PC-9 (cell line): Measurements from ENCODE around the gene PATJ. TPM values are rescaled to one million over a fixed set of nuclear protein-coding genes. Genes with fewer than 3 reads are reported as not detected.

Experiments used
- BruUV-seq: library from RNA; stranded (reverse); fragments of 400-500 nt; replicated peaks from 2 replicates; lab custom pipeline; 2021; lab: Mats Ljungman, UMichigan
- CTCF ChIA-PET: fragments of 300-600 bp; sonication (Branson Sonifier 250); formaldehyde crosslinking; loops from one replicate; lab custom pipeline; 2022; ENCODE audit warnings: antibody characterized with exemption; lab: Charles Lee
- POLR2A ChIA-PET: fragments of 300-600 bp; sonication (Branson Sonifier 250); formaldehyde crosslinking; loops from one replicate; lab custom pipeline; 2022; ENCODE audit warnings: antibody characterized with exemption; ENCODE audit not compliant: unreplicated experiment; lab: Charles Lee
- DNase-seq, 2 experiments: peaks; one replicate each; pipeline versions ENCODE4 v3.0.0 to v3.0.0-alpha.2; 2015 to 2022; ENCODE audit warnings: mixed read lengths in 1 of 2
- H2AFZ ChIP-seq: fragments of 200-600 bp; sonication (generic); 2 replicates; pipeline ENCODE4 v1.8.1; 2017; ENCODE audit warnings: antibody characterized with exemption
- H3F3A ChIP-seq: fragments of 200-600 bp; sonication (generic); 2 replicates; pipeline ENCODE4 v1.8.1; 2017; ENCODE audit warnings: antibody characterized with exemption, mild to moderate bottlenecking, low read depth; ENCODE audit not compliant: insufficient read depth
- H3K27ac ChIP-seq: fragments of 200-600 bp; sonication (generic); 2 replicates; pipeline ENCODE4 v1.6.1; 2016; ENCODE audit warnings: mixed run types
- H3K27me3 ChIP-seq: fragments of 200-600 bp; sonication (generic); 2 replicates; pipeline ENCODE4 v1.6.1; 2016; ENCODE audit warnings: low read depth, mixed run types; ENCODE audit not compliant: insufficient read depth
- H3K36me3 ChIP-seq: fragments of 200-600 bp; sonication (generic); 2 replicates; pipeline ENCODE4 v1.6.1; 2016; ENCODE audit warnings: low read depth, mixed run types
- H3K4me1 ChIP-seq: fragments of 200-600 bp; sonication (generic); replicated peaks from 2 replicates; pipeline ENCODE4 v1.6.1; 2016; ENCODE audit warnings: mixed run types; ENCODE audit not compliant: insufficient read depth
- H3K4me2 ChIP-seq: fragments of 200-600 bp; sonication (generic); 2 replicates; pipeline ENCODE4 v1.6.1; 2017; ENCODE audit warnings: mixed run types
- H3K4me3 ChIP-seq: fragments of 200-600 bp; sonication (generic); 2 replicates; pipeline ENCODE4 v1.6.1; 2016; ENCODE audit warnings: mixed run types
- H3K79me2 ChIP-seq: fragments of 200-600 bp; sonication (generic); 2 replicates; pipeline ENCODE4 v1.6.1; 2017; ENCODE audit warnings: low read depth, mixed run types
- H3K9me2 ChIP-seq: fragments of 200-600 bp; sonication (generic); 2 replicates; pipeline ENCODE4 v1.8.1; 2017; ENCODE audit warnings: mild to moderate bottlenecking; ENCODE audit not compliant: insufficient read depth
- H3K9me3 ChIP-seq: fragments of 200-600 bp; sonication (generic); 2 replicates; pipeline ENCODE4 v1.8.1; 2016; ENCODE audit warnings: low read depth; ENCODE audit not compliant: insufficient read depth
- H4K20me1 ChIP-seq: fragments of 200-600 bp; sonication (generic); 2 replicates; pipeline ENCODE4 v1.8.1; 2017; ENCODE audit not compliant: insufficient read depth
- EZH2 ChIP-seq: fragments of 200-600 bp; sonication (generic); IDR thresholded peaks from 2 replicates; pipeline ENCODE4 v1.8.0; 2017; ENCODE audit warnings: antibody characterized with exemption, low read depth
- intact Hi-C: fragments of 100-400 bp; cut with micrococcal nuclease; formaldehyde crosslinking; loops from one replicate; pipeline ENCODE4 v1.10.0; 2022; ENCODE audit not compliant: unreplicated experiment
- total RNA-seq: library from RNA; stranded (reverse); gene quantifications from 2 replicates; pipeline ENCODE4 v1.2.3, GENCODE V29; 2021
- TF ChIP-seq, protein P1 (sequence below): fragments of 200-600 bp; sonication (generic); conservative IDR thresholded peaks from 2 replicates; pipeline ENCODE4 v1.6.1; 2017; ENCODE audit warnings: mixed run types, antibody characterized with exemption, mild to moderate bottlenecking, moderate library complexity

The PATJ gene
- total RNA-seq, 1 experiment from 2014 or later = 91.0 TPM

DNA sequence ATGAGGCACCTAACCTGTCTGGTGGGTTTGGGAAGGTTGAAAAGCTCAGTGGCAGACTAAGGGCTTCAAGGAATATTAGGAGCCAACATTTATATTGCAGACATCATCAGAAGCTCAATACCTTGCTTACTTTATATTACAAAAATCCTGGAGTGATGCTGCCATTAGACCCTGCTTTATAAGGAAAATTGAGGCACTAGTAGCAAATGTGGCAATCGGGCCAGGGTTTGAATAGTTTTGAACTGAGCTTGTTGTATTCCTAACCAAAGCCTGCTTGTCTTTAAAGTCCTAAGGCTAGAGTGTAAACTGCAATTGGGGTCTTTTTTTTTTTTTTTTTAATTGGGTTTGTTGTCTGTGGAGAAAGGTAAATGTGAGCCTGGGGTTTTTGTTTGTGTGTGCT is 466.7 kb downstream of the PATJ start:
- H3F3A ChIP-seq = peaks cover 9% of the 10 kb centered on the region
- intact Hi-C loops = no loop called here
- H2AFZ ChIP-seq = no peak overlapping the region
- ChIA-PET CTCF (interaction anchor here (1.1 kb wide), 1 partner anchor 19 kb away, joined by 3 read pairs; no protein-coding TSS in a partner anchor), POLR2A (no interaction called here)
- peaks cover 7% of the 10 kb centered on the region; the same call in 1 of the 2 replicates for H3K4me1 ChIP-seq
- H3K79me2 ChIP-seq = no peaks in the 10 kb centered on the region
- H3K27ac ChIP-seq = no peak overlapping the region
- H3K4me2 ChIP-seq = no peak overlapping the region
- H3K4me3 ChIP-seq = no peak overlapping the region
- H4K20me1 ChIP-seq = no peaks in the 10 kb centered on the region
- no peaks in the 10 kb centered on the region for H3K27me3 ChIP-seq
- BruUV-seq = no TSS peak
- no peaks in the 10 kb centered on the region for H3K9me2 ChIP-seq
- no peak for TF ChIP-seq EZH2
- TF ChIP-seq, protein P1, sequence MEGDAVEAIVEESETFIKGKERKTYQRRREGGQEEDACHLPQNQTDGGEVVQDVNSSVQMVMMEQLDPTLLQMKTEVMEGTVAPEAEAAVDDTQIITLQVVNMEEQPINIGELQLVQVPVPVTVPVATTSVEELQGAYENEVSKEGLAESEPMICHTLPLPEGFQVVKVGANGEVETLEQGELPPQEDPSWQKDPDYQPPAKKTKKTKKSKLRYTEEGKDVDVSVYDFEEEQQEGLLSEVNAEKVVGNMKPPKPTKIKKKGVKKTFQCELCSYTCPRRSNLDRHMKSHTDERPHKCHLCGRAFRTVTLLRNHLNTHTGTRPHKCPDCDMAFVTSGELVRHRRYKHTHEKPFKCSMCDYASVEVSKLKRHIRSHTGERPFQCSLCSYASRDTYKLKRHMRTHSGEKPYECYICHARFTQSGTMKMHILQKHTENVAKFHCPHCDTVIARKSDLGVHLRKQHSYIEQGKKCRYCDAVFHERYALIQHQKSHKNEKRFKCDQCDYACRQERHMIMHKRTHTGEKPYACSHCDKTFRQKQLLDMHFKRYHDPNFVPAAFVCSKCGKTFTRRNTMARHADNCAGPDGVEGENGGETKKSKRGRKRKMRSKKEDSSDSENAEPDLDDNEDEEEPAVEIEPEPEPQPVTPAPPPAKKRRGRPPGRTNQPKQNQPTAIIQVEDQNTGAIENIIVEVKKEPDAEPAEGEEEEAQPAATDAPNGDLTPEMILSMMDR = no peak
- no peak for DNase-seq
- H3K36me3 ChIP-seq = no peaks in the 10 kb centered on the region
- H3K9me3 ChIP-seq = peaks cover 21% of the 10 kb centered on the region

DNA sequence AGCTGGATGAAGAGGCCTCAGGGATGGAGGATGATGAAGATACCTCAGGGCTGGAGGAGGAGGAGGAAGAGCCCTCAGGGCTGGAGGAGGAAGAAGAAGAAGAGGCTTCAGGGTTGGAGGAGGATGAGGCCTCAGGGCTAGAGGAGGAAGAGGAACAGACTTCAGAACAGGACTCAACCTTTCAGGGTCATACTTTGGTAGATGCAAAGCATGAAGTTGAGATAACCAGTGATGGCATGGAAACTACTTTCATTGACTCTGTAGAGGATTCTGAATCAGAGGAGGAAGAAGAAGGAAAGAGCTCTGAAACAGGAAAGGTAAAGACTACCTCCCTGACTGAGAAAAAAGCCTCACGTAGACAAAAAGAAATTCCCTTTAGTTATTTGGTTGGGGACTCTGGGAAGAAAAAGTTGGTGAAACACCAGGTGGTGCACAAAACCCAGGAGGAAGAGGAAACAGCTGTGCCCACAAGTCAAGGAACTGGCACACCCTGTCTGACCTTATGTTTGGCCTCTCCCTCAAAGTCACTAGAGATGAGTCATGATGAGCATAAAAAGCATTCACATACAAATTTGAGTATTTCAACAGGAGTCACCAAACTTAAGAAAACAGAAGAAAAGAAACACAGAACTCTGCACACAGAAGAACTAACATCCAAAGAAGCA is 467.8 kb downstream of the PATJ start:
- Histone ChIP-seq H3K9me2 (no peaks in the 10 kb centered on the region), H3K4me3 (no peak overlapping the region), H2AFZ (no peak overlapping the region), H3K27me3 (no peaks in the 10 kb centered on the region), H4K20me1 (no peaks in the 10 kb centered on the region), H3K4me1 (peaks cover 7% of the 10 kb centered on the region; the same call in 1 of the 2 replicates), H3K79me2 (no peaks in the 10 kb centered on the region), H3F3A (peaks cover 9% of the 10 kb centered on the region), H3K36me3 (no peaks in the 10 kb centered on the region), H3K9me3 (peaks cover 21% of the 10 kb centered on the region), H3K4me2 (0 out of 2 replicates have a peak overlapping the region, but pooled peaks have one; percentile 1), H3K27ac (peak overlapping the region; percentile 11)
- TF ChIP-seq, protein P1 = no peak
- no peak for TF ChIP-seq EZH2
- CTCF ChIA-PET = no interaction called here
- DNase-seq = peak; percentile 29 to 78
- no TSS peak for BruUV-seq
- POLR2A ChIA-PET = interaction anchor here (0.6 kb wide), 1 partner anchor 1212 kb away, joined by 3 read pairs; no protein-coding TSS in a partner anchor
- intact Hi-C loops = no loop called here

DNA sequence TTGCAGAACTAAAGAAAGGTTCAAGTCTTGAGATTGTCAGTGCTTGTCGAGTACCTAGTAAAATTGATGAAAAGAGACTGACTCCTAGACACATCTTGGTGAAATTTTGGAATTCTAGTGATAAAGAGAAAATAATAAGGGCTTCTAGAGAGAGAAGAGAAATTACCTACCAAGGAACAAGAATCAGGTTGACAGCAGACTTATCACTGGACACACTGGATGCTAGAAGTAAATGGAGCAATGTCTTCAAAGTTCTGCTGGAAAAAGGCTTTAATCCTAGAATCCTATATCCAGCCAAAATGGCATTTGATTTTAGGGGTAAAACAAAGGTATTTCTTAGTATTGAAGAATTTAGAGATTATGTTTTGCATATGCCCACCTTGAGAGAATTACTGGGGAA is 468.7 kb downstream of the PATJ start:
- DNase-seq = no peak
- CTCF ChIA-PET = no interaction called here
- intact Hi-C loops = no loop called here

More for the DNA sequence above, 468.7 kb downstream of the PATJ start:
- H3F3A ChIP-seq = peaks cover 9% of the 10 kb centered on the region
- TF ChIP-seq, protein P1 = no peak
- TF ChIP-seq EZH2 = no peak
- H3K9me3 ChIP-seq = peaks cover 21% of the 10 kb centered on the region
- H3K27me3 ChIP-seq = no peaks in the 10 kb centered on the region
- H4K20me1 ChIP-seq = no peaks in the 10 kb centered on the region
- no peak overlapping the region for H2AFZ ChIP-seq
- H3K4me3 ChIP-seq = no peak overlapping the region
- POLR2A ChIA-PET = no interaction called here
- H3K27ac ChIP-seq = peak overlapping the region; percentile 11; the same call in 1 of the 2 replicates
- no peaks in the 10 kb centered on the region for H3K79me2 ChIP-seq
- no peak overlapping the region for H3K4me2 ChIP-seq
- BruUV-seq = no TSS peak
- no peaks in the 10 kb centered on the region for H3K36me3 ChIP-seq
- H3K4me1 ChIP-seq = peaks cover 7% of the 10 kb centered on the region; the same call in 1 of the 2 replicates
- H3K9me2 ChIP-seq = no peaks in the 10 kb centered on the region
